HuH-7.5 (cell line): ENCODE results near the gene AP1S3.

Experiments
- DNase-seq: peaks from one replicate; pipeline ENCODE4 v3.0.0; 2011; ENCODE audit warnings: low spot score

Gene AP1S3

GRCh38 chr2:223724861-223725260, 112.5 kb downstream of the AP1S3 start:
- no peak for DNase-seq

- DNase-seq = no peak
Observed at GRCh38 chr2:223723954-223724411, 113.4 kb downstream of the AP1S3 start.

DNA sequence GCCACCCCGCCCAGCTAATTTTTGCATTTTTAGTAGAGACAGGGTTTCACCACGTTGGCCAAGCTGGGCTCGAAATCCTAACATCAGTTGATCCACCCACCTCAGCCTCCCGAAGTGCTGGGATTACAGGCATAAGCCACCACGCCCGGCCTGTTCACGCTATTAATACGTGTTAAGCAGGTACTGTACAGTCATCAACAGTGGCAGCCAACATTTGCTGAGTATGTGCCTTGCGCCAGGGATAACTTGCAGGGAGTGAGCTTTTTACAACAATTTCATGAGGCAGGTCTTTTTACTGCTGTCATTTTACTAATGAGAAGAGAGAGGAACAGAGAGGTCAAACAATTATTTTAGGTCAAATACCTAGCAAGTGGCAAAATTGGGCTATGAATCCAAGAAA, 115.2 kb downstream of the AP1S3 start:
- no peak for DNase-seq

DNA sequence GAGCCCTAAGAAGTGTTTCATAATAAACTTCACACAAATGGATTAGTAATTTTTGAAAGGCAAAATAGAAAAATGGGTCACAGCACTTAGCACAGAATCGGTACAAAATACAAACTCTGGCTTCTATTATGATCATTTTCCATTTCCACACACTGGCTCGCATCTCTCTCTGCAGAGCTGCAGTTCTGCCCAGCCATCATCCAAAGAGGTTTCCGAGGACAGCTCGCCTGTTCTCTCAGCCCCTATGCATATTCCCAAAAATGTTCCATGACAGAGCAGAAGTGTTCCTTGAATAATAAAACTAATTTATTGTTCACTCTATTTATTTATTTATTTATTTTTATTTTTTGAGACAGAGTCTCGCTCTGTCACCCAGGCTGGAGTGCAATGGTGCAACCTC, 115.6 kb downstream of the AP1S3 start:
- no peak for DNase-seq

- no peak for DNase-seq
Observed at GRCh38 chr2:223720367-223720766, 117.0 kb downstream of the AP1S3 start.

DNA sequence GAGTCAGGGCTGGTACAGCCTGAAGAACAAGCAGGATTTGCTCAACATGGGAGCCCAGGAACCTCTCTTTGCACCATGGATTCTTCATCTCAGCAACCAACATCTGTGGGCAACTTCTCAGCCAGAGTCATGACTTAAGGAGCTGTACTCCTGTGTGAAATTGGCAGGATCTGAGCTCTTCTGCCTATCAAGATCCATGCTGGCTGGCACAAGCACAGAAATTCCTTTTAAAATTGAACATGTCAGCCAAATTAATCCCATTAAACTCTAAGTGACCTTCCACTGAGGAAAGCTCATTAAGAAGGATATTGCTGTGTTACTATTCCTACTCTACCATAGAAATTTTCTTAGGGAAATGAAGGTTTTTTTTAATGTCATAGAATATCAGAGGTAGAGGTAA, 124.7 kb downstream of the AP1S3 start:
- no peak for DNase-seq

GRCh38 chr2:223711596-223712326, 125.6 kb downstream of the AP1S3 start:
- no peak for DNase-seq
